Measurements from ENCODE around the gene CPNE5.

The CPNE5 gene

GRCh38 chr6:36765594-36766398 lies 73.4 kb downstream of the CPNE5 start:
- H3K4me3 ChIP-seq (ENCODE audit: low read depth, low read length): no peak overlapping the region
- TF ChIP-seq, protein P1, sequence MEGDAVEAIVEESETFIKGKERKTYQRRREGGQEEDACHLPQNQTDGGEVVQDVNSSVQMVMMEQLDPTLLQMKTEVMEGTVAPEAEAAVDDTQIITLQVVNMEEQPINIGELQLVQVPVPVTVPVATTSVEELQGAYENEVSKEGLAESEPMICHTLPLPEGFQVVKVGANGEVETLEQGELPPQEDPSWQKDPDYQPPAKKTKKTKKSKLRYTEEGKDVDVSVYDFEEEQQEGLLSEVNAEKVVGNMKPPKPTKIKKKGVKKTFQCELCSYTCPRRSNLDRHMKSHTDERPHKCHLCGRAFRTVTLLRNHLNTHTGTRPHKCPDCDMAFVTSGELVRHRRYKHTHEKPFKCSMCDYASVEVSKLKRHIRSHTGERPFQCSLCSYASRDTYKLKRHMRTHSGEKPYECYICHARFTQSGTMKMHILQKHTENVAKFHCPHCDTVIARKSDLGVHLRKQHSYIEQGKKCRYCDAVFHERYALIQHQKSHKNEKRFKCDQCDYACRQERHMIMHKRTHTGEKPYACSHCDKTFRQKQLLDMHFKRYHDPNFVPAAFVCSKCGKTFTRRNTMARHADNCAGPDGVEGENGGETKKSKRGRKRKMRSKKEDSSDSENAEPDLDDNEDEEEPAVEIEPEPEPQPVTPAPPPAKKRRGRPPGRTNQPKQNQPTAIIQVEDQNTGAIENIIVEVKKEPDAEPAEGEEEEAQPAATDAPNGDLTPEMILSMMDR (IDR thresholded peaks at IDR 0.05; ENCODE audit: borderline replicate concordance, insufficient read depth, low read depth, low read length): peak; percentile 89

DNA sequence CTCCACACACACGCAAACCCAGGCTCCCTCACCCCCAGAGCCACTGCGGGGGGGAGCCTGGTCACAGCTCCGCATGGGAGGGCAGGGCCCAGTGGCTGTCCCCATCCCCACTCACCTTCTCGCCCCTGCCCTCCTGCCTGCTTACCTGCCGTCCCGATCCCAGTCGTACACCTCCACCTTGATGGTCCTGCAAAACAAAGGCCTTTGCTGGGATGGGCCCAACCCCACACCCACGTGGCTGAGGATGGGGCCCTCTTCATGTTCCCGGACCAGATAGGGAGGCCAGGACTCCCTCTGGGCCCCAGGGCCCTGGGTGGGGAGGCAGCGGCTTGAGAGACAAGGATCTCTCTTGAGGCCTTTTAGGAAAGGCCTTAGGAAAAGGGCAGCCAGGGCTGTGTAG lies 74.1 kb downstream of the CPNE5 start:
- TF ChIP-seq, protein P1 (IDR thresholded peaks at IDR 0.05; ENCODE audit: borderline replicate concordance, insufficient read depth, low read depth, low read length): no peak
- no peak overlapping the region for H3K4me3 ChIP-seq (ENCODE audit: low read depth, low read length)

DNA sequence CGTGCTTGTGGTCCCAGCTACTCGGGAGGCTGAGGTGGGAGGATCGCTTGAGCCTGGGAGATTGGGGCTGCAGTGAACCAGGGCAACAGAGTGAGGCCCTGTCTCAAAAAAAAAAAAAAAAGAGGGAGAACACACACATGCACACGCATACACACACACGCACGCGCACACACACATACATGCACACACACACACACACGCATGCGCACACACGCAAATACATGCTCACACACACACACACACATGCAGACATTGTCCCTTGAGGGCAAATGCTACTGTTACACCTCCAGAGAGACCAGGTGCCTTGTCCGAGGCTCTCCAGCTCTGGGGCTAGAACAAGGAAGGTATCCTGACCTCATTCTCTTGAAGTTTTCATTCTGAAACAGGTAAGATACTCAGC lies 77.1 kb downstream of the CPNE5 start:
- TF ChIP-seq, protein P1 (IDR thresholded peaks at IDR 0.05; ENCODE audit: borderline replicate concordance, insufficient read depth, low read depth, low read length): no peak
- H3K4me3 ChIP-seq (ENCODE audit: low read depth, low read length): no peak overlapping the region

- TF ChIP-seq, protein P1 (IDR thresholded peaks at IDR 0.05; ENCODE audit: borderline replicate concordance, insufficient read depth, low read depth, low read length): no peak
- no peak overlapping the region for H3K4me3 ChIP-seq (ENCODE audit: low read depth, low read length)
Measured at GRCh38 chr6:36760685-36761435, 78.4 kb downstream of the CPNE5 start.

DNA sequence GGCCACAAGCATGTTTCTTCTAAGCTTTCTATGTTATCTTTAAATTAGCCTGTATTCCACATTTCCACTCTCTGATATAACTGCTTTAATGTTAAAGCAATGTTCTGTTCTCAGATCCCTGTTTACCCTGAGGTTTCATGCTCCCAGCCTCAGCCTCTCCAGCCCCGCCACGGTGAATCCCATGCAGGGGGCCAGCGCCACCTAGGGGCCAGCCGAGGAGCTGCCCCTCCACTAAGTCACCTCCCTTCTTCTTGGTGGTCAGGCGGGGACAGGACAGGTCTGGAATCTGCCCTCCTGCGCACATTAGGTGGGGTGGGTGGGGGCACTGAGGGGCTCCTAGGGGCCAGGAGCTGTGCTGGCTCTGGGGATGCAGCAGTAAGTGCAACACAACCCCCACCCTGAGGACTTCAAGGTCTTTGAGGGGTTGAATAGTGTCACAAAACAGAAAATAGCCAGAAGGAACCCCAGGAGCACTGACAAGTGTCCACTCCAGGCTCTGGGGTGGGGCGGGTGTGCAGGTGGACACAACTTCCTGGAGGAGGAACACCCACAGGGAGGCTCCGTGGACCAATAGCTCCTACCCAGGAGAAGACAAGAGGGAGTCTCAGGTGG lies 80.0 kb downstream of the CPNE5 start:
- no peak overlapping the region for H3K4me3 ChIP-seq (ENCODE audit: low read depth, low read length)
- TF ChIP-seq, protein P1 (IDR thresholded peaks at IDR 0.05; ENCODE audit: borderline replicate concordance, insufficient read depth, low read depth, low read length): peak; percentile 97

DNA sequence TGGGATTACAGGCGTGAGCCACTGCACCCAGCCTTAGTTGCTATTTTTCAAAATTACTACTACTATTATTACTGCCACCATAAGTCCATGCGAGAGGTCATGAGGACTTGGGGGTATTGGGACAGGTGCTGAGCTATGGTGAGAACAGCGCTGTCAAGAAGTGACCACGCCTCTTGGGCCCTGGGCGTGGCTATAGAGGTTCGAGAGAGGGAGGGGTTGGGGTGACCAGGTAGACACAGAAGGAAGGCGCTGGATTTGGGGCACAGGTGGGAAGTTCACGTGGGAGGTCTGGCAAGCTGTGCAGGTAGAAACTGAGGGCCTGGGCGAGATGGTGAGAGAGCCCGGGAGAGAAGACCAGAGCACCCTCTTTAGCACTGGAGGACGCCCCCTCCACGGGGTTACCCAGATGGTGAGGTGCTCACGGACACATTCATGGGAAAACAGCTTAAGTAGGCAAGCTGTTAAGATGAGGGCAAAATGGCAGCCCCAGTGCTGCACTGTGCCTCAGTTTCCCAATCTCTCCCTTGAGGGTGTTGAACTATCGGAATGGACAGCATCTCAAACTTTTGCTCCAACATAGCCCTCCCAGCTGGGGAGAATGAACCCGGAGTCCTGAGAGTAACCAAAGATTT lies 80.6 kb downstream of the CPNE5 start:
- no peak overlapping the region for H3K4me3 ChIP-seq (ENCODE audit: low read depth, low read length)
- TF ChIP-seq, protein P1 (IDR thresholded peaks at IDR 0.05; ENCODE audit: borderline replicate concordance, insufficient read depth, low read depth, low read length): no peak
